ENCODE measurements around the gene SPATA25.

DNA sequence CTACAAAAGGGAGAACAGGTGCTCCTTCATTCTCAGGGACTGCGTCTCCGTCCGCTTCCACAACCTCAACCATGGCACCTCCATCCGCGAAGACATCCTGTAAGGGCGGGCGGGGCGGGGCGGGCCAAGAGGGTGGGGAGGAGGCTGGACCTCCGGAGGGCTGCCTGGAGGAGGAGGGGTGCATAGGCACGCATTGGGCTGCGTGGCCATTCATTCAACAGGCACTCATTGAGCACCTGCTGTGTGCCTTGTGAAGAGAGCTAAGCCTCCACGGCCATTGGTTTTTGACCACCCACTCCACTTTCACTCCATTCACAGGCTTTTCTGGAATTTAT lies 29.6 kb downstream of the SPATA25 start:
- TF ChIP-seq, protein P1, sequence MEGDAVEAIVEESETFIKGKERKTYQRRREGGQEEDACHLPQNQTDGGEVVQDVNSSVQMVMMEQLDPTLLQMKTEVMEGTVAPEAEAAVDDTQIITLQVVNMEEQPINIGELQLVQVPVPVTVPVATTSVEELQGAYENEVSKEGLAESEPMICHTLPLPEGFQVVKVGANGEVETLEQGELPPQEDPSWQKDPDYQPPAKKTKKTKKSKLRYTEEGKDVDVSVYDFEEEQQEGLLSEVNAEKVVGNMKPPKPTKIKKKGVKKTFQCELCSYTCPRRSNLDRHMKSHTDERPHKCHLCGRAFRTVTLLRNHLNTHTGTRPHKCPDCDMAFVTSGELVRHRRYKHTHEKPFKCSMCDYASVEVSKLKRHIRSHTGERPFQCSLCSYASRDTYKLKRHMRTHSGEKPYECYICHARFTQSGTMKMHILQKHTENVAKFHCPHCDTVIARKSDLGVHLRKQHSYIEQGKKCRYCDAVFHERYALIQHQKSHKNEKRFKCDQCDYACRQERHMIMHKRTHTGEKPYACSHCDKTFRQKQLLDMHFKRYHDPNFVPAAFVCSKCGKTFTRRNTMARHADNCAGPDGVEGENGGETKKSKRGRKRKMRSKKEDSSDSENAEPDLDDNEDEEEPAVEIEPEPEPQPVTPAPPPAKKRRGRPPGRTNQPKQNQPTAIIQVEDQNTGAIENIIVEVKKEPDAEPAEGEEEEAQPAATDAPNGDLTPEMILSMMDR (IDR thresholded peaks at IDR 0.05), result no peak
- no peak for TF ChIP-seq ZFX (IDR thresholded peaks at IDR 0.05; ENCODE audit: borderline replicate concordance)
